ENCODE measurements around the gene SKP1. TPM values are rescaled to one million over a fixed set of nuclear protein-coding genes. Genes with fewer than 3 reads are reported as not detected.
"Not testable (repeated sequence)": the region's sequence is repeated elsewhere in the genome, so short reads cannot be mapped to it uniquely, and the experiment has no call there.

Gene SKP1
- 100 to 1,000 TPM in 1 of 2 donors, 10 to 100 TPM in 1; 75.0 to 423 TPM for polyA plus RNA-seq

GRCh38 chr5:134176511-134177368 is at the start of gene SKP1:
Gene SKP1, minus strand, starts transcription at chr5:134176950. Its CDS starts 2,928 bp downstream, at chr5:134174022.
- no peaks in the 10 kb centered on the region for H3K36me3 ChIP-seq (ENCODE audit: control insufficient read depth in 2 of 2, insufficient read depth in 2 of 2, low read length in 1 of 2)
- H3K9me3 ChIP-seq (ENCODE audit: control insufficient read depth in 2 of 2, insufficient read depth in 1 of 2, low read depth in 1 of 2, low read length in 1 of 2): no peaks in the 10 kb centered on the region
- no peaks in the 10 kb centered on the region for H3K27me3 ChIP-seq (ENCODE audit: control insufficient read depth in 1 of 2, insufficient read depth in 2 of 2, low read length in 2 of 2)
- H3K4me1 ChIP-seq (ENCODE audit: control insufficient read depth in 2 of 2, insufficient read depth in 2 of 2, low read length in 1 of 2): peaks cover 0 to 5% of the 10 kb centered on the region in 2 donors
- peak within 1 kb of the TSS; percentile 81 to 98 for H3K4me3 ChIP-seq (ENCODE audit: low read depth in 1 of 2, low read length in 2 of 2)
- 0 to 1% methylated on average over 89 to 92 of the region's 92 CpGs for WGBS, 2 donors
- peak within 1 kb of the TSS; percentile 99 to 100 for H3K27ac ChIP-seq (ENCODE audit: low read depth in 2 of 2, low read length in 1 of 2)

- Histone ChIP-seq H3K9me3 (ENCODE audit: control insufficient read depth in 2 of 2, insufficient read depth in 1 of 2, low read depth in 1 of 2, low read length in 1 of 2) (no peaks in the 10 kb centered on the region), H3K27me3 (ENCODE audit: control insufficient read depth in 1 of 2, insufficient read depth in 2 of 2, low read length in 2 of 2) (no peaks in the 10 kb centered on the region), H3K36me3 (ENCODE audit: control insufficient read depth in 2 of 2, insufficient read depth in 2 of 2, low read length in 1 of 2) (peaks cover 0 to under 1% of the 10 kb centered on the region in 2 donors), H3K4me3 (ENCODE audit: low read depth in 1 of 2, low read length in 2 of 2) (peak within 1 kb of the TSS; percentile 93 to 97), H3K27ac (ENCODE audit: low read depth in 2 of 2, low read length in 1 of 2) (peak within 1 kb of the TSS; percentile 99 to 100), H3K4me1 (ENCODE audit: control insufficient read depth in 2 of 2, insufficient read depth in 2 of 2, low read length in 1 of 2) (peaks cover 0 to 4% of the 10 kb centered on the region in 2 donors)
- 0% methylated on average over 63 to 73 of the region's 73 CpGs for WGBS, 2 donors
Observed at GRCh38 chr5:134225780-134226440, 49.2 kb upstream of the SKP1 start, which contains the start of gene PPP2CA. Gene PPP2CA, minus strand, starts transcription at chr5:134226073. Its CDS starts 212 bp downstream, at chr5:134225861.

GRCh38 chr5:134224888-134225779 is 48.4 kb upstream of the SKP1 start:
- Histone ChIP-seq H3K27me3 (ENCODE audit: control insufficient read depth in 1 of 2, insufficient read depth in 2 of 2, low read length in 2 of 2) (no peaks in the 10 kb centered on the region), H3K36me3 (ENCODE audit: control insufficient read depth in 2 of 2, insufficient read depth in 2 of 2, low read length in 1 of 2) (peaks cover 0 to 4% of the 10 kb centered on the region in 2 donors), H3K27ac (ENCODE audit: low read depth in 2 of 2, low read length in 1 of 2) (peak overlapping the region; percentile 99 to 100), H3K4me3 (ENCODE audit: low read depth in 1 of 2, low read length in 2 of 2) (peak overlapping the region; percentile 93 to 97), H3K9me3 (ENCODE audit: control insufficient read depth in 2 of 2, insufficient read depth in 1 of 2, low read depth in 1 of 2, low read length in 1 of 2) (no peaks in the 10 kb centered on the region), H3K4me1 (ENCODE audit: control insufficient read depth in 2 of 2, insufficient read depth in 2 of 2, low read length in 1 of 2) (peaks cover 0 to 4% of the 10 kb centered on the region in 2 donors)
- WGBS, 2 donors: 0% methylated on average over 48 to 49 of the region's 49 CpGs

GRCh38 chr5:134223406-134224248 is 46.9 kb upstream of the SKP1 start:
- Histone ChIP-seq H3K27me3 (ENCODE audit: control insufficient read depth in 1 of 2, insufficient read depth in 2 of 2, low read length in 2 of 2) (no peaks in the 10 kb centered on the region), H3K27ac (ENCODE audit: low read depth in 2 of 2, low read length in 1 of 2) (no peak overlapping the region), H3K4me3 (ENCODE audit: low read depth in 1 of 2, low read length in 2 of 2) (peak overlapping the region in 1 of 2 donors; percentile 93), H3K9me3 (ENCODE audit: control insufficient read depth in 2 of 2, insufficient read depth in 1 of 2, low read depth in 1 of 2, low read length in 1 of 2) (no peaks in the 10 kb centered on the region), H3K4me1 (ENCODE audit: control insufficient read depth in 2 of 2, insufficient read depth in 2 of 2, low read length in 1 of 2) (peaks cover 0 to 8% of the 10 kb centered on the region in 2 donors), H3K36me3 (ENCODE audit: control insufficient read depth in 2 of 2, insufficient read depth in 2 of 2, low read length in 1 of 2) (peaks cover 0 to 4% of the 10 kb centered on the region in 2 donors)
- WGBS, 2 donors: 28 to 29% methylated on average over 9 of the region's 9 CpGs

GRCh38 chr5:134221690-134222089 is 44.9 kb upstream of the SKP1 start:
- not testable (repeated sequence) for H3K27ac ChIP-seq (ENCODE audit: low read depth in 2 of 2, low read length in 1 of 2); H3K4me1 ChIP-seq (ENCODE audit: control insufficient read depth in 2 of 2, insufficient read depth in 2 of 2, low read length in 1 of 2); H3K4me3 ChIP-seq (ENCODE audit: low read depth in 1 of 2, low read length in 2 of 2); H3K36me3 ChIP-seq (ENCODE audit: control insufficient read depth in 2 of 2, insufficient read depth in 2 of 2, low read length in 1 of 2); H3K9me3 ChIP-seq (ENCODE audit: control insufficient read depth in 2 of 2, insufficient read depth in 1 of 2, low read depth in 1 of 2, low read length in 1 of 2); H3K27me3 ChIP-seq (ENCODE audit: control insufficient read depth in 1 of 2, insufficient read depth in 2 of 2, low read length in 2 of 2)
- 89 to 92% methylated on average over 5 of the region's 5 CpGs for WGBS, 2 donors

- Histone ChIP-seq H3K9me3 (ENCODE audit: control insufficient read depth in 2 of 2, insufficient read depth in 1 of 2, low read depth in 1 of 2, low read length in 1 of 2) (no peaks in the 10 kb centered on the region), H3K27me3 (ENCODE audit: control insufficient read depth in 1 of 2, insufficient read depth in 2 of 2, low read length in 2 of 2) (no peaks in the 10 kb centered on the region), H3K36me3 (ENCODE audit: control insufficient read depth in 2 of 2, insufficient read depth in 2 of 2, low read length in 1 of 2) (peaks cover 0 to 2% of the 10 kb centered on the region in 2 donors), H3K4me1 (ENCODE audit: control insufficient read depth in 2 of 2, insufficient read depth in 2 of 2, low read length in 1 of 2) (peaks cover 0 to 4% of the 10 kb centered on the region in 2 donors), H3K27ac (ENCODE audit: low read depth in 2 of 2, low read length in 1 of 2) (no peak overlapping the region), H3K4me3 (ENCODE audit: low read depth in 1 of 2, low read length in 2 of 2) (no peak overlapping the region)
- 66 to 75% methylated on average over 2 of the region's 2 CpGs for WGBS, 2 donors
Observed at GRCh38 chr5:134215757-134216156, 39.0 kb upstream of the SKP1 start.

- not testable (repeated sequence) for H3K9me3 ChIP-seq (ENCODE audit: control insufficient read depth in 2 of 2, insufficient read depth in 1 of 2, low read depth in 1 of 2, low read length in 1 of 2); H3K4me3 ChIP-seq (ENCODE audit: low read depth in 1 of 2, low read length in 2 of 2); H3K36me3 ChIP-seq (ENCODE audit: control insufficient read depth in 2 of 2, insufficient read depth in 2 of 2, low read length in 1 of 2); H3K27me3 ChIP-seq (ENCODE audit: control insufficient read depth in 1 of 2, insufficient read depth in 2 of 2, low read length in 2 of 2); H3K27ac ChIP-seq (ENCODE audit: low read depth in 2 of 2, low read length in 1 of 2); H3K4me1 ChIP-seq (ENCODE audit: control insufficient read depth in 2 of 2, insufficient read depth in 2 of 2, low read length in 1 of 2)
- WGBS, 2 donors: 61 to 66% methylated on average over 14 of the region's 14 CpGs
Observed at GRCh38 chr5:134211263-134212031, 34.7 kb upstream of the SKP1 start.

GRCh38 chr5:134209477-134210245 is 32.9 kb upstream of the SKP1 start:
- Histone ChIP-seq H3K36me3 (ENCODE audit: control insufficient read depth in 2 of 2, insufficient read depth in 2 of 2, low read length in 1 of 2) (no peaks in the 10 kb centered on the region), H3K27me3 (ENCODE audit: control insufficient read depth in 1 of 2, insufficient read depth in 2 of 2, low read length in 2 of 2) (no peaks in the 10 kb centered on the region), H3K9me3 (ENCODE audit: control insufficient read depth in 2 of 2, insufficient read depth in 1 of 2, low read depth in 1 of 2, low read length in 1 of 2) (no peaks in the 10 kb centered on the region), H3K27ac (ENCODE audit: low read depth in 2 of 2, low read length in 1 of 2) (no peak overlapping the region), H3K4me3 (ENCODE audit: low read depth in 1 of 2, low read length in 2 of 2) (no peak overlapping the region), H3K4me1 (ENCODE audit: control insufficient read depth in 2 of 2, insufficient read depth in 2 of 2, low read length in 1 of 2) (no peaks in the 10 kb centered on the region)
- 73 to 74% methylated on average over 14 of the region's 14 CpGs for WGBS, 2 donors
